Brain microvascular endothelial cell (primary cell): ENCODE measurements around the gene HDAC9.

Experiments used
- DNase-seq: peaks from one replicate; pipeline ENCODE4 v3.0.0-alpha.2; 2020
- H3K27ac ChIP-seq: fragments of 250-450 bp; sonication (Bioruptor Pico); 2 replicates; pipeline ENCODE4 v1.5.1; 2020; ENCODE audit warnings: mild to moderate bottlenecking, moderate library complexity
- H3K27me3 ChIP-seq: fragments of 250-450 bp; sonication (Bioruptor Pico); replicated peaks from 2 replicates; pipeline ENCODE4 v1.5.1; 2020; ENCODE audit warnings: mild to moderate bottlenecking
- H3K36me3 ChIP-seq: fragments of 250-450 bp; sonication (Bioruptor Pico); replicated peaks from 2 replicates; pipeline ENCODE4 v1.5.1; 2020; ENCODE audit warnings: mild to moderate bottlenecking
- H3K4me3 ChIP-seq: 2 replicates; pipeline ENCODE4 v1.5.1; 2011; ENCODE audit warnings: low read depth, mild to moderate bottlenecking, control low read depth, low read length, moderate library complexity
- CTCF ChIP-seq: IDR thresholded peaks from 2 replicates; pipeline ENCODE4 v1.5.1; 2011; ENCODE audit warnings: low read depth, mild to moderate bottlenecking, moderate library complexity, low read length, control low read depth, inconsistent platforms; ENCODE audit errors: missing control alignments
- in situ Hi-C: cut with HindIII; loops from 2 replicates; pipeline ENCODE4 v1.10.0; 2017; ENCODE audit warnings: low sequenced_read_pairs, low pct_ligation_motif_present

Gene HDAC9

GRCh38 chr7:18536486-18536885, 40.9 kb downstream of the HDAC9 start:
- no peak for DNase-seq
- no peak overlapping the region for H3K4me3 ChIP-seq
- no peak for TF ChIP-seq CTCF
- no peak overlapping the region for H3K27ac ChIP-seq
- in situ Hi-C loops, result no loop called here
- H3K27me3 ChIP-seq, result no peaks in the 10 kb centered on the region
- H3K36me3 ChIP-seq, result no peaks in the 10 kb centered on the region

GRCh38 chr7:18538554-18539250, 43.2 kb downstream of the HDAC9 start:
- Histone ChIP-seq H3K4me3 (no peak overlapping the region), H3K27me3 (no peaks in the 10 kb centered on the region), H3K27ac (no peak overlapping the region), H3K36me3 (no peaks in the 10 kb centered on the region)
- TF ChIP-seq CTCF, result no peak
- DNase-seq, result no peak
- in situ Hi-C loops, result no loop called here

GRCh38 chr7:18540396-18540795, 44.8 kb downstream of the HDAC9 start:
- no peak for DNase-seq
- in situ Hi-C loops, result no loop called here

GRCh38 chr7:18541181-18541870, 45.8 kb downstream of the HDAC9 start:
- no peak overlapping the region for H3K4me3 ChIP-seq
- H3K27ac ChIP-seq, result no peak overlapping the region
- no peak for TF ChIP-seq CTCF
- H3K36me3 ChIP-seq, result no peaks in the 10 kb centered on the region
- in situ Hi-C loops, result no loop called here
- H3K27me3 ChIP-seq, result no peaks in the 10 kb centered on the region
- DNase-seq, result no peak

More at GRCh38 chr7:18540396-18540795, 44.8 kb downstream of the HDAC9 start:
- no peak for TF ChIP-seq CTCF
- Histone ChIP-seq H3K27me3 (no peaks in the 10 kb centered on the region), H3K36me3 (no peaks in the 10 kb centered on the region), H3K4me3 (no peak overlapping the region), H3K27ac (no peak overlapping the region)

- no peak for DNase-seq
- H3K4me3 ChIP-seq, result no peak overlapping the region
- TF ChIP-seq CTCF, result no peak
- H3K36me3 ChIP-seq, result no peaks in the 10 kb centered on the region
- H3K27ac ChIP-seq, result no peak overlapping the region
- in situ Hi-C loops, result no loop called here
- no peaks in the 10 kb centered on the region for H3K27me3 ChIP-seq
These were observed 46.3 kb downstream of the HDAC9 start for GRCh38 chr7:18541871-18542212.

GRCh38 chr7:18546576-18546975, 51.0 kb downstream of the HDAC9 start:
- in situ Hi-C loops, result no loop called here
- H3K27me3 ChIP-seq, result no peaks in the 10 kb centered on the region
- DNase-seq, result no peak
- no peak for TF ChIP-seq CTCF
- no peak overlapping the region for H3K27ac ChIP-seq
- H3K4me3 ChIP-seq, result no peak overlapping the region
- no peaks in the 10 kb centered on the region for H3K36me3 ChIP-seq
